Activated CD4-positive, alpha-beta T cell treated with anti-CD3 and anti-CD28 coated beads for 36 hours (primary cell): Measurements from ENCODE around the gene SMARCA5. TPM values are rescaled to one million over a fixed set of nuclear protein-coding genes. Genes with fewer than 3 reads are reported as not detected.

Source experiments
- ATAC-seq: fragments of 200-7000 bp; cut with Tn5 transposase; one replicate; pipeline ENCODE4 v1.10.0; 2021; ENCODE audit warnings: mild to moderate bottlenecking, moderate library complexity
- CTCF ChIA-PET: fragments of 350-600 bp; sonication (Branson Sonifier 250); formaldehyde crosslinking; loops from one replicate; lab custom pipeline; 2021; ENCODE audit warnings: antibody characterized with exemption; lab: Charles Lee
- POLR2A ChIA-PET: fragments of 350-600 bp; sonication (Branson Sonifier 250); formaldehyde crosslinking; loops from one replicate; lab custom pipeline; 2021; ENCODE audit warnings: antibody characterized with exemption, inconsistent platforms; lab: Charles Lee
- DNase-seq: peaks from one replicate; pipeline ENCODE4 v3.0.0-alpha.2; 2020
- H3K27ac Mint-ChIP-seq: one replicate; pipeline ENCODE4 v1.8.0; 2021; ENCODE audit warnings: mixed read lengths
- H3K27me3 Mint-ChIP-seq: one replicate; pipeline ENCODE4 v1.8.0; 2021; ENCODE audit warnings: mixed read lengths
- H3K36me3 Mint-ChIP-seq: one replicate; pipeline ENCODE4 v1.8.0; 2021; ENCODE audit warnings: low read depth, mixed read lengths
- H3K4me1 Mint-ChIP-seq: one replicate; pipeline ENCODE4 v1.8.0; 2021; ENCODE audit warnings: mixed read lengths
- H3K4me3 Mint-ChIP-seq: one replicate; pipeline ENCODE4 v1.8.0; 2021; ENCODE audit warnings: mild to moderate bottlenecking, moderate library complexity, mixed read lengths
- H3K9me3 Mint-ChIP-seq: one replicate; pipeline ENCODE4 v1.8.0; 2021; ENCODE audit warnings: low read depth, mixed read lengths
- intact Hi-C, 2 experiments: fragments of 100-400 bp; cut with DNase I in 1 of 2; cut with micrococcal nuclease in 1 of 2; formaldehyde crosslinking; loops; one replicate each; pipeline versions ENCODE4 v1.14.2 to v1.15.1; 2022 to 2024; cut with DNase I, micrococcal nuclease
- total RNA-seq, 2 experiments: library from RNA; stranded (reverse); gene quantifications; one replicate each; pipeline ENCODE4 v1.2.3, GENCODE V29; 2021

SMARCA5 gene
- total RNA-seq, 2 experiments from 2014 or later, result 66.6 to 69.8 TPM

DNA sequence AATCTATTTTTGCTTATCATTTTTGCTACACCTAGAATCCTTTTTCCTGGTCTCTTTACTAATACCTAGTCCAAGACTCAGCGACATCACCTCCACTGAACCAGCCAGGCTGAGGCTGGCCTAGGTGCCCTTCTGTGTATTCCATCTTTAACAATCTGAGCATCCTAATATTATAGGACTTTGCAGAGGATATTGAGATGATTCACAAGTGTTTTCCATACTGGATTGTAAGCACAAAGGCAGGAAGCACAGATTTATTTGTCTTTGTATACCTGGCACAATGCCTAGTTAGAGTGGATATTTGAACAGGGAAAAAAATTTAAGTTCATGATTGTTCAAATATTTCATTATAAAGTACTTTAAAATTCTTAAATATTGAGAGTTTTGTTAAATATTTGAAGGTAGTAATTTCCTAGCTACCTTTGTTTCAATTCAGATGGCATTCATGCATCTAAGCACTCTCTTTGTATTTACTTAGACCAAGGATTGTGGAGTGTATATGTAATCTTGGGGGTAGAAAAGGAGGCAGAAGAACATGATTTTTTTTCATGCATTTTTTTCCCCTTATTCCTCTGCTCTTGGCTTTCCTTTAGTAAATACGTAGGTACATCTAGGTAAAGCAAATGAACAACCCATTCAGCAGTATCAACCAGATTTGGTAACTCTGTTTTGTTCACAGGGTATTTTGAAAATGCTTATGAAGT is 18.4 kb downstream of the SMARCA5 start:
- Mint-ChIP-seq H3K4me3 (no peak overlapping the region), H3K36me3 (peaks cover 62% of the 10 kb centered on the region), H3K9me3 (no peaks in the 10 kb centered on the region), H3K4me1 (peaks cover 4% of the 10 kb centered on the region), H3K27ac (no peak overlapping the region), H3K27me3 (no peaks in the 10 kb centered on the region)
- DNase-seq (no peak), ATAC-seq (no peak)
- intact Hi-C loops, result no loop called here
- CTCF ChIA-PET, result no interaction called here
- POLR2A ChIA-PET, result no interaction called here

GRCh38 chr4:143538979-143539669 is 25.6 kb downstream of the SMARCA5 start:
- peaks cover 3% of the 10 kb centered on the region for H3K9me3 Mint-ChIP-seq
- ATAC-seq (peak; percentile 78), DNase-seq (no peak)
- H3K4me3 Mint-ChIP-seq, result no peak overlapping the region
- H3K27me3 Mint-ChIP-seq, result no peaks in the 10 kb centered on the region
- CTCF ChIA-PET, result interaction anchor here (1.3 kb wide), 1 partner anchor 8 kb away, joined by 3 read pairs; no protein-coding TSS in a partner anchor
- H3K27ac Mint-ChIP-seq, result peak overlapping the region; percentile 48
- intact Hi-C loops, result no loop called here
- H3K4me1 Mint-ChIP-seq, result peaks cover 17% of the 10 kb centered on the region
- POLR2A ChIA-PET, result no interaction called here
- H3K36me3 Mint-ChIP-seq, result peaks cover 66% of the 10 kb centered on the region

DNA sequence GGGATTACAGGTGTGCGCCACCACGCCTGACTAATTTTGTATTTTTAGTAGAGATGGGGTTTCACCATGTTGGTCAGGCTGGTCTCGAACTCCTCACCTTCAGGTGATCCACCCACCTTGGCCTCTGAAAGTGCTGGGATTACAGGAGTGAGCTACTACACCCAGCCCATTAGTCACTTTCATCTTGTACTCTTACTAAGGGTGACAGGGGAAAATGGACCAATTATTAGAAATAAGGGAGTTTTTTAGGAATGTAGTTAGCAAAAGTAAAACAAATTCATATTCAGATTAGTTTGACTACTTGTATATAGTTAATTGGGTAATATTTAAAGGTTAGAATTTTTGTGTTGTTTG is 26.1 kb downstream of the SMARCA5 start:
- ChIA-PET CTCF (no interaction called here), POLR2A (no interaction called here)
- Mint-ChIP-seq H3K27ac (no peak overlapping the region), H3K4me1 (peaks cover 17% of the 10 kb centered on the region), H3K9me3 (peaks cover 3% of the 10 kb centered on the region), H3K27me3 (no peaks in the 10 kb centered on the region), H3K4me3 (no peak overlapping the region), H3K36me3 (peaks cover 68% of the 10 kb centered on the region)
- peak; percentile 30 for ATAC-seq
- DNase-seq, result peak; percentile 31
- intact Hi-C loops, result no loop called here

DNA sequence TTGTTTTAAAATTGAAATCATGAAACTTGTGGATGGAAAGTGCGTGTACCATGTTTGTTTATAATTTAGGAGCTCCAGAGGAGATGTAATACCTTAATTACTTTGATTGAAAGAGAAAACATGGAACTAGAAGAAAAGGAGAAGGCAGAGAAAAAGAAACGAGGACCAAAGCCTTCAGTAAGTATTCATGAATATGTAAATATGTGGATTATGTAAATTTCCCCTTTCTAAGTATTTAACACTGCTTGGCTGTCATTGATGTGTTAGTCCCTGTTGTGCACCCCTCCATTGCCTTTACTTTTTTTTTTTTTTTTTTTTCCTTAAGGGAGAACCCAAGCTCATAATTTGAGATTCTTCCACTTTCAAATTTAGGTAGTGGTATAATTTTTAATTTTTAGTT is 36.4 kb downstream of the SMARCA5 start:
- intact Hi-C loops, result no loop called here
- peaks cover 55% of the 10 kb centered on the region for H3K36me3 Mint-ChIP-seq

DNA sequence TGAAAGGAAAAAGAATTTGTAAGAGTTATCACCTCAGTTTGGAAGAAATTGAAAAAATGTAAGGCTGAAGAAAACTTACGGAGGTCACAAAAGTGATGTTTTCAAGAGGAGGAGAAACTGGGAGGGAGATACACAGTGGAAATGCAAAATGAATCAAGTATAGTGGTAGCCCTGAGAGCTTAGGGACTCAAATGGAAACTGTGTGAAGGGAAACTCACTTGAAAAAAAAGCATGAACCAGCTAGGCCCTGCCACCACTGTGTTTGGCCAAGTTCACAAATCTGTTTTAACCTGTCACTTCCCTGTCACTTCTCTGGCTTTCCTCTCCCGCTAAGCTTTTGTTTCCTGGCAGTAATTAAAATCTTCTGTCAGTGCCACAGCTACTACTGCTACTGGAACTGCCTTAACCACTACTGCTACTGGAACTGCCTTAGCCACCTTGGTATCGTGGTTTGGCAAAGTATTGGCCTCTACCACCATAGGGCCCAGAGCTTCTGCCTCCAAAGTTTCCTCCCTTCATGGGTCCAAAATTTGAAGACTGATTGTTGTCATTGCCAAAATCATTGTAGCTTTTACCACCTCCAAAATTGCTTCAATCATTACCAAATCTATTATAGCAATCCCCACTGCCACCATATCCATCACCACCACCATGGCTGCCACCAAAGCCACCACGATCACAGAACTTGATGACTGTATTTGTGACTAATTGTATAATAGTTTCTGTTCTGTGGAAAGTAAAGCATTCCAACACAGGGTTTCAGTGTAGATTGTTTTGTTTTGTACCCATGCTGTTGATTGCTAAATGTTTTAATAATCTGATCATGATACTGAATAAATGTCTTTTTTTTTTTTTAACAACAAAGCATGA is 41.5 kb downstream of the SMARCA5 start:
- Mint-ChIP-seq H3K4me1 (peaks cover 23% of the 10 kb centered on the region), H3K27ac (peak overlapping the region; percentile 67), H3K9me3 (no peaks in the 10 kb centered on the region), H3K4me3 (no peak overlapping the region), H3K27me3 (no peaks in the 10 kb centered on the region), H3K36me3 (peaks cover 30% of the 10 kb centered on the region)
- ChIA-PET POLR2A (interaction anchor here (0.7 kb wide), 1 partner anchor 374 kb away, joined by 3 read pairs; no protein-coding TSS in a partner anchor), CTCF (no interaction called here)
- ATAC-seq (peak; percentile 37), DNase-seq (peak; percentile 52)
- intact Hi-C loops, result loop anchor here in 1 of 2 experiments (1.0 to 2.0 kb wide), 2 partner anchors 11 to 62 kb away; no protein-coding TSS in a partner anchor

More for the DNA sequence above, 36.4 kb downstream of the SMARCA5 start:
- POLR2A ChIA-PET, result no interaction called here
- ATAC-seq (no peak), DNase-seq (no peak)
- no peak overlapping the region for H3K27ac Mint-ChIP-seq
- no peak overlapping the region for H3K4me3 Mint-ChIP-seq
- H3K4me1 Mint-ChIP-seq, result peaks cover 8% of the 10 kb centered on the region
- CTCF ChIA-PET, result no interaction called here
- H3K9me3 Mint-ChIP-seq, result no peaks in the 10 kb centered on the region
- no peaks in the 10 kb centered on the region for H3K27me3 Mint-ChIP-seq

DNA sequence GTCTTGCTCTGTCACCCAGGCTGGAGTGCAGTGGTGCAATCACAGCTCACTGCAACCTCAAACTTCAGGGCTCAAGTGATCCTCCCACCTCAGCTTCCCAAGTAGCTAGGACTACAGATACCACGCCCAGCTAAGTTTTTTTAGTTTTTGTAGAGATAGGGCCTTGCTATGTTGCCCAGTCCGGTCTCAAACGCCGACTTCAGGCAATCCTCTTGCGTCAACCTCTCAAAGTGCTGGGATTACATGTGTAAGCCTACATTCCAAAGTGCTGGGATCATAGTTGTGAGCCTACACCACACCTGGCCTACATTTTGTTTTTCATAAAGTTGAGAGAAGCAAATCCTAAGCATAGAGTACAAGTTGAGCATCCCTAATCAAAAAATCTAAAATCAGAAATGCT is 42.2 kb downstream of the SMARCA5 start:
- Mint-ChIP-seq H3K27ac (no peak overlapping the region), H3K4me1 (peaks cover 29% of the 10 kb centered on the region), H3K9me3 (no peaks in the 10 kb centered on the region), H3K4me3 (no peak overlapping the region), H3K27me3 (no peaks in the 10 kb centered on the region), H3K36me3 (peaks cover 28% of the 10 kb centered on the region)
- no peak for DNase-seq
- POLR2A ChIA-PET, result no interaction called here
- ATAC-seq, result no peak
- intact Hi-C loops, result loop anchor here in 1 of 2 experiments (2.0 kb wide), 1 partner anchor 61 kb away; no protein-coding TSS in a partner anchor
- CTCF ChIA-PET, result no interaction called here

DNA sequence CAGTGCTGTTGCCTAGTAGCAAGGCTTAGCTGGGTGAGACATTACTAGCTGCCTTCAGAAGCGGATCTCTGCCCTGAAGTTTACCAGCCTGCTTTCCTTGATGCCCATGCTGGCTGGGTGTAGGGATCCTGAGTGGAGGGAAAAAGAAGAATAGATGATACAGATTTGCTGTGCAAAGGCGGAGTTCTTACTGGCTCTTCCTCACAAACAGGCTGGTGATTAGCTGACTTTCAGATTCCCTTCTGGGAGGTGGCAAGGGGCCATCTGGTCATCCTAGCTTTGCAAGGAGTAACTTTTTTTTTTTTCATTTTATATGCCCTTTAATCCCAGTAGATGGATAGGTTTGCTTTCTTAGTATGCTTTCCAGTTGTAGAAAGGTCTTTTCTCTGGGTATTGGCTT is 44.8 kb downstream of the SMARCA5 start:
- DNase-seq (no peak), ATAC-seq (no peak)
- Mint-ChIP-seq H3K36me3 (peaks cover 14% of the 10 kb centered on the region), H3K27me3 (no peaks in the 10 kb centered on the region), H3K4me1 (peaks cover 29% of the 10 kb centered on the region), H3K9me3 (peaks cover 2% of the 10 kb centered on the region), H3K4me3 (peak overlapping the region; percentile 85), H3K27ac (no peak overlapping the region)
- intact Hi-C loops, result loop anchor here in 1 of 2 experiments (1.0 to 2.0 kb wide), 3 partner anchors 45 to 585 kb away; partner anchors contain the start of gene SMARCA5
- POLR2A ChIA-PET, result no interaction called here
- CTCF ChIA-PET, result interaction anchor here (0.6 to 1.9 kb wide), 7 partner anchors 10 to 652 kb away, joined by 3 to 5 read pairs (median 3); no protein-coding TSS in a partner anchor

- Mint-ChIP-seq H3K27me3 (no peaks in the 10 kb centered on the region), H3K27ac (peak overlapping the region; percentile 93), H3K4me3 (peak overlapping the region; percentile 85), H3K4me1 (peaks cover 29% of the 10 kb centered on the region), H3K9me3 (peaks cover 2% of the 10 kb centered on the region), H3K36me3 (peaks cover 11% of the 10 kb centered on the region)
- peak; percentile 78 for DNase-seq
- intact Hi-C loops, result loop anchor here in 1 of 2 experiments (1.0 to 2.0 kb wide), 3 partner anchors 46 to 584 kb away; partner anchors contain the start of gene SMARCA5
- ChIA-PET CTCF (interaction anchor here (0.6 to 1.9 kb wide), 9 partner anchors 9 to 477 kb away, joined by 3 to 7 read pairs (median 3); no protein-coding TSS in a partner anchor), POLR2A (no interaction called here)
- ATAC-seq, result peak; percentile 82
Observed at GRCh38 chr4:143558823-143559756, 45.6 kb downstream of the SMARCA5 start.

DNA sequence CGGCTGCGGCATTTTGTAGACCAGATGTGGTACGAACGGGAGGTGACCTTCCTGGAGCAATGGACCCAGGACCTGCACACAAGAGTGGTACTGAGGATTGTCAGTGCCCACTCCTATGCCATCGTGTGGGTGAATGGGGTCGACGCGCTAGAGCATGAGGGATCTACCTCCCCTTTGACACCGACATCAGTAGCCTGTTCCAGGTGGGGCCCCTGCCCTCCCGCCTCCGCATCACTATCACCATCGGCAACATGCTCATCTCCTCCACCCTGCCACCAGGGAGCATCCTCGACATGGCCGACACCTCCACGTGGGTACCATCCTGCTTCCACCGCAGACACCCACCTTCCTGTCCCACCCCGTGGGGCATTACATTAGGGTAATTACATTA is 46.2 kb downstream of the SMARCA5 start:
- ChIA-PET CTCF (interaction anchor here (0.7 to 1.1 kb wide), 2 partner anchors 8 to 58 kb away, joined by 3 to 7 read pairs; no protein-coding TSS in a partner anchor), POLR2A (no interaction called here)
- DNase-seq (peak; percentile 43), ATAC-seq (peak; percentile 14)
- peak overlapping the region; percentile 85 for H3K4me3 Mint-ChIP-seq
- H3K36me3 Mint-ChIP-seq, result peaks cover 7% of the 10 kb centered on the region
- peaks cover 28% of the 10 kb centered on the region for H3K4me1 Mint-ChIP-seq
- intact Hi-C loops, result loop anchor here in 1 of 2 experiments (2.0 kb wide), 2 partner anchors 47 to 583 kb away; partner anchors contain the start of gene SMARCA5
- H3K27ac Mint-ChIP-seq, result peak overlapping the region; percentile 93
- H3K27me3 Mint-ChIP-seq, result no peaks in the 10 kb centered on the region
- H3K9me3 Mint-ChIP-seq, result peaks cover 2% of the 10 kb centered on the region

- ChIA-PET CTCF (no interaction called here), POLR2A (no interaction called here)
- intact Hi-C loops, result no loop called here
- peaks cover 13% of the 10 kb centered on the region for H3K36me3 Mint-ChIP-seq
- ATAC-seq (peak; percentile 30), DNase-seq (no peak)
- H3K4me3 Mint-ChIP-seq, result no peak overlapping the region
- no peaks in the 10 kb centered on the region for H3K27me3 Mint-ChIP-seq
- peaks cover 15% of the 10 kb centered on the region for H3K4me1 Mint-ChIP-seq
- H3K27ac Mint-ChIP-seq, result no peak overlapping the region
- H3K9me3 Mint-ChIP-seq, result peaks cover 5% of the 10 kb centered on the region
Observed at GRCh38 chr4:143564472-143564871, 51.0 kb downstream of the SMARCA5 start.
